ENCODE measurements around the gene SNRPA.

DNA sequence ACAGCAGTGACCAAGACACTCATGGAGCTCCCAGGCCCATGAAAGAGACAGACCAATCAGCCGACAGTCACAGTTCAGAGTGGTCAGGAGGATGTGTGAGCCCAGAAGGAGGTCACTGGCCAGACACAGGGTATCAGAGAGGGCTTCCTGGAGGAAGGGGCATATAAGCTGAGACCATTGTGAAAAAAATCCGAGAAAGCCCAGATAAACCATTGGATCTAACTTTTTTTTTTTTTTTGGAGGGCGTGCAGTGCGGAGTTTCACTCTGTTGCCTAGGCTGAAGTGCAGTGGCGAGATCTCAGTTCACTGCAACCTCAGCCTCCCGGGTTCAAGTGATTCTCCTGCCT is 29.9 kb upstream of the SNRPA start:
- TF ChIP-seq, protein P1, sequence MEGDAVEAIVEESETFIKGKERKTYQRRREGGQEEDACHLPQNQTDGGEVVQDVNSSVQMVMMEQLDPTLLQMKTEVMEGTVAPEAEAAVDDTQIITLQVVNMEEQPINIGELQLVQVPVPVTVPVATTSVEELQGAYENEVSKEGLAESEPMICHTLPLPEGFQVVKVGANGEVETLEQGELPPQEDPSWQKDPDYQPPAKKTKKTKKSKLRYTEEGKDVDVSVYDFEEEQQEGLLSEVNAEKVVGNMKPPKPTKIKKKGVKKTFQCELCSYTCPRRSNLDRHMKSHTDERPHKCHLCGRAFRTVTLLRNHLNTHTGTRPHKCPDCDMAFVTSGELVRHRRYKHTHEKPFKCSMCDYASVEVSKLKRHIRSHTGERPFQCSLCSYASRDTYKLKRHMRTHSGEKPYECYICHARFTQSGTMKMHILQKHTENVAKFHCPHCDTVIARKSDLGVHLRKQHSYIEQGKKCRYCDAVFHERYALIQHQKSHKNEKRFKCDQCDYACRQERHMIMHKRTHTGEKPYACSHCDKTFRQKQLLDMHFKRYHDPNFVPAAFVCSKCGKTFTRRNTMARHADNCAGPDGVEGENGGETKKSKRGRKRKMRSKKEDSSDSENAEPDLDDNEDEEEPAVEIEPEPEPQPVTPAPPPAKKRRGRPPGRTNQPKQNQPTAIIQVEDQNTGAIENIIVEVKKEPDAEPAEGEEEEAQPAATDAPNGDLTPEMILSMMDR (IDR thresholded peaks at IDR 0.05): no peak
- TF ChIP-seq EP300 (IDR thresholded peaks at IDR 0.05): no peak
